HepG2 (cell line): ENCODE results near the gene TTC32. TPM values are rescaled to one million over a fixed set of nuclear protein-coding genes. Genes with fewer than 3 reads are reported as not detected.
A peak's percentile ranks its signal among the peaks of the same experiment; 100 is the strongest.

Source experiments
- ATM ChIP-seq: fragments of 450-650 bp; IDR thresholded peaks from 2 replicates; pipeline ENCODE4 v1.7.1; 2017; ENCODE audit warnings: mild to moderate bottlenecking, borderline replicate concordance
- ATRX ChIP-seq: sonication (generic); formaldehyde crosslinking; IDR thresholded peaks from 2 replicates; pipeline ENCODE4 v1.4.0; 2020; ENCODE audit warnings: missing genetic modification reagents, borderline replicate concordance
- CENPX ChIP-seq: sonication (generic); formaldehyde crosslinking; IDR thresholded peaks from 2 replicates; pipeline ENCODE4 v1.9.0; 2021; ENCODE audit warnings: mild to moderate bottlenecking, missing genetic modification reagents, moderate library complexity
- ETV6 ChIP-seq: sonication (generic); formaldehyde crosslinking; conservative IDR thresholded peaks from 2 replicates; pipeline ENCODE4 v1.4.0; 2020; ENCODE audit warnings: missing genetic modification reagents
- FIP1L1 ChIP-seq: fragments of 200-400 bp; formaldehyde crosslinking; IDR thresholded peaks from 2 replicates; pipeline ENCODE4 v1.6.1; 2018; ENCODE audit warnings: low read depth, mild to moderate bottlenecking, low read length, moderate library complexity, borderline replicate concordance; ENCODE audit not compliant: insufficient read depth
- GABPA ChIP-seq, 2 experiments: IDR thresholded peaks; 2 replicates each; pipeline ENCODE4 v1.6.1; 2011 to 2016; ENCODE audit warnings: low read depth in 2 of 2, low read length in 1 of 2, missing biosample characterization in 1 of 2, missing genetic modification characterization in 1 of 2
- HMG20B ChIP-seq: conservative IDR thresholded peaks from 2 replicates; pipeline ENCODE4 v1.6.1; 2016; ENCODE audit warnings: missing genetic modification reagents, missing compliant biosample characterization
- MAFF ChIP-seq: IDR thresholded peaks from 2 replicates; pipeline ENCODE4 v1.6.1; 2011; ENCODE audit warnings: low read depth, low read length, improper control_type of control experiment
- MED8 ChIP-seq: sonication (generic); formaldehyde crosslinking; IDR thresholded peaks from 2 replicates; pipeline ENCODE4 v1.8.1; 2023; ENCODE audit warnings: mild to moderate bottlenecking, missing genetic modification reagents; ENCODE audit not compliant: insufficient replicate concordance
- PLSCR1 ChIP-seq: sonication (generic); formaldehyde crosslinking; IDR thresholded peaks from 2 replicates; pipeline ENCODE4 v1.5.0; 2020; ENCODE audit warnings: missing genetic modification reagents, mild to moderate bottlenecking, borderline replicate concordance
- REPIN1 ChIP-seq: sonication (generic); formaldehyde crosslinking; IDR thresholded peaks from 2 replicates; pipeline ENCODE4 v1.8.0; 2022; ENCODE audit warnings: missing genetic modification reagents, low read depth, mild to moderate bottlenecking, borderline replicate concordance
- TRIM22 ChIP-seq: fragments of 450-650 bp; IDR thresholded peaks from 2 replicates; pipeline ENCODE4 v1.6.1; 2017
- ZFP91 ChIP-seq: sonication (generic); formaldehyde crosslinking; IDR thresholded peaks from 2 replicates; pipeline ENCODE4 v1.9.0; 2022; ENCODE audit warnings: missing genetic modification reagents, mild to moderate bottlenecking, borderline replicate concordance
- ZNF124 ChIP-seq: sonication (generic); formaldehyde crosslinking; IDR thresholded peaks from 2 replicates; pipeline ENCODE4 v1.4.0; 2020; ENCODE audit warnings: missing genetic modification reagents
- ZSCAN20 ChIP-seq: sonication (generic); formaldehyde crosslinking; IDR thresholded peaks from 2 replicates; pipeline ENCODE4 v1.4.0; 2020; ENCODE audit warnings: missing genetic modification reagents, mild to moderate bottlenecking, borderline replicate concordance
- polyA plus RNA-seq, 8 experiments: library from polyadenylated mRNA; depleted of rRNA in 3 of 8; stranded (reverse) in 7 of 8; unstranded in 1 of 8; fragments of >200 nt; fragmentation: Illumina TruSeq in 4 of 8; extraction: Trizol in 4 of 8; gene quantifications; 2 replicates each; pipeline versions ENCODE4 v1.2.1 to v1.2.3, GENCODE V29; 2011 to 2016; ENCODE audit warnings: low read depth in 4 of 8, missing spikeins in 1 of 8, mixed read lengths in 1 of 8; ENCODE audit not compliant: insufficient read depth in 1 of 8
- total RNA-seq, 5 experiments: library from RNA; depleted of rRNA; stranded (reverse); fragments of >200 nt; fragmentation: Illumina TruSeq; extraction: Trizol; gene quantifications; 2 replicates each; pipeline ENCODE4 v1.2.3, GENCODE V29; 2016; ENCODE audit warnings: low read depth in 1 of 5
- TF ChIP-seq, protein P1 (sequence below): sonication (generic); formaldehyde crosslinking; IDR thresholded peaks from 2 replicates; pipeline ENCODE4 v1.4.0; 2020; ENCODE audit warnings: missing genetic modification reagents, borderline replicate concordance
- TF ChIP-seq, protein P2 (sequence below): sonication (generic); formaldehyde crosslinking; IDR thresholded peaks from 2 replicates; pipeline ENCODE4 v1.5.0; 2020; ENCODE audit warnings: missing genetic modification reagents, mild to moderate bottlenecking, borderline replicate concordance
- TF ChIP-seq, protein P3 (sequence below): sonication (generic); formaldehyde crosslinking; IDR thresholded peaks from 2 replicates; pipeline ENCODE4 v1.4.0; 2020; ENCODE audit warnings: missing genetic modification reagents, borderline replicate concordance

The TTC32 gene
- total and polyA plus RNA-seq, 2 of the 13 experiments (the other 11 are each of a cell fraction or from before 2014, with no cell fraction given), result 21.6 to 38.3 TPM

- TF ChIP-seq ZFP91 (CRISPR knock-in tag) (peak; percentile 97), MAFF (no peak; the same call in 1 of the 2 replicates), TRIM22 (no peak), GABPA (IDR thresholded peaks at IDR 0.05; ENCODE audit: low read depth, low read length) (no peak), GABPA (CRISPR knock-in tag; IDR thresholded peaks at IDR 0.05; ENCODE audit: low read depth) (peak; percentile 73), ZNF124 (peak; percentile 78), FIP1L1 (peak; percentile 26; the same call in 1 of the 2 replicates), ETV6 (CRISPR knock-in tag) (peak; percentile 73), ATRX (peak; percentile 77; the same call in 1 of the 2 replicates), PLSCR1 (no peak; the same call in 1 of the 2 replicates), MED8 (peak; percentile 68), REPIN1 (CRISPR knock-in tag) (peak; percentile 89), ATM (no peak), ZSCAN20 (CRISPR knock-in tag) (peak; percentile 67; the same call in 1 of the 2 replicates), HMG20B (peak; percentile 62; the same call in 1 of the 2 replicates), CENPX (CRISPR knock-in tag) (no peak)
- TF ChIP-seq, protein P1, sequence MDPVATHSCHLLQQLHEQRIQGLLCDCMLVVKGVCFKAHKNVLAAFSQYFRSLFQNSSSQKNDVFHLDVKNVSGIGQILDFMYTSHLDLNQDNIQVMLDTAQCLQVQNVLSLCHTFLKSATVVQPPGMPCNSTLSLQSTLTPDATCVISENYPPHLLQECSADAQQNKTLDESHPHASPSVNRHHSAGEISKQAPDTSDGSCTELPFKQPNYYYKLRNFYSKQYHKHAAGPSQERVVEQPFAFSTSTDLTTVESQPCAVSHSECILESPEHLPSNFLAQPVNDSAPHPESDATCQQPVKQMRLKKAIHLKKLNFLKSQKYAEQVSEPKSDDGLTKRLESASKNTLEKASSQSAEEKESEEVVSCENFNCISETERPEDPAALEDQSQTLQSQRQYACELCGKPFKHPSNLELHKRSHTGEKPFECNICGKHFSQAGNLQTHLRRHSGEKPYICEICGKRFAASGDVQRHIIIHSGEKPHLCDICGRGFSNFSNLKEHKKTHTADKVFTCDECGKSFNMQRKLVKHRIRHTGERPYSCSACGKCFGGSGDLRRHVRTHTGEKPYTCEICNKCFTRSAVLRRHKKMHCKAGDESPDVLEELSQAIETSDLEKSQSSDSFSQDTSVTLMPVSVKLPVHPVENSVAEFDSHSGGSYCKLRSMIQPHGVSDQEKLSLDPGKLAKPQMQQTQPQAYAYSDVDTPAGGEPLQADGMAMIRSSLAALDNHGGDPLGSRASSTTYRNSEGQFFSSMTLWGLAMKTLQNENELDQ (CRISPR knock-in tag), result peak; percentile 94; the same call in 1 of the 2 replicates
- TF ChIP-seq, protein P2, sequence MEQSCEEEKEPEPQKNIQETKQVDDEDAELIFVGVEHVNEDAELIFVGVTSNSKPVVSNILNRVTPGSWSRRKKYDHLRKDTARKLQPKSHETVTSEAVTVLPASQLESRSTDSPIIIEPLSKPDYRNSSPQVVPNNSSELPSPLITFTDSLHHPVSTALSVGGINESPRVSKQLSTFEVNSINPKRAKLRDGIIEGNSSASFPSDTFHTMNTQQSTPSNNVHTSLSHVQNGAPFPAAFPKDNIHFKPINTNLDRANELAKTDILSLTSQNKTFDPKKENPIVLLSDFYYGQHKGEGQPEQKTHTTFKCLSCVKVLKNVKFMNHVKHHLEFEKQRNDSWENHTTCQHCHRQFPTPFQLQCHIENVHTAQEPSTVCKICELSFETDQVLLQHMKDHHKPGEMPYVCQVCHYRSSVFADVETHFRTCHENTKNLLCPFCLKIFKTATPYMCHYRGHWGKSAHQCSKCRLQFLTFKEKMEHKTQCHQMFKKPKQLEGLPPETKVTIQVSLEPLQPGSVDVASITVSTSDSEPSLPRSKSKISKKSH (CRISPR knock-in tag), result peak; percentile 94
- TF ChIP-seq, protein P3, sequence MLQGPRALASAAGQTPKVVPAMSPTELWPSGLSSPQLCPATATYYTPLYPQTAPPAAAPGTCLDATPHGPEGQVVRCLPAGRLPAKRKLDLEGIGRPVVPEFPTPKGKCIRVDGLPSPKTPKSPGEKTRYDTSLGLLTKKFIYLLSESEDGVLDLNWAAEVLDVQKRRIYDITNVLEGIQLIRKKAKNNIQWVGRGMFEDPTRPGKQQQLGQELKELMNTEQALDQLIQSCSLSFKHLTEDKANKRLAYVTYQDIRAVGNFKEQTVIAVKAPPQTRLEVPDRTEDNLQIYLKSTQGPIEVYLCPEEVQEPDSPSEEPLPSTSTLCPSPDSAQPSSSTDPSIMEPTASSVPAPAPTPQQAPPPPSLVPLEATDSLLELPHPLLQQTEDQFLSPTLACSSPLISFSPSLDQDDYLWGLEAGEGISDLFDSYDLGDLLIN (CRISPR knock-in tag), result peak; percentile 99; the same call in 1 of the 2 replicates
These were observed at the start of gene TTC32 (continued) for GRCh38 chr2:19901442-19902215.
